GM23338 (cell line): ENCODE results near the gene TRAPPC10. TPM values are rescaled to one million over a fixed set of nuclear protein-coding genes. Genes with fewer than 3 reads are reported as not detected.

Source experiments
- ATAC-seq: fragments of 200-7000 bp; cut with Tn5 transposase; 3 replicates; pipeline ENCODE4 v1.9.1; 2020
- DNase-seq: peaks from one replicate; pipeline ENCODE4 v3.0.0-alpha.2; 2015; ENCODE audit warnings: low spot score
- H2AFZ ChIP-seq: fragments of 200-600 bp; sonication (generic); 2 replicates; pipeline ENCODE4 v1.8.0; 2016; ENCODE audit warnings: antibody characterized with exemption, mild to moderate bottlenecking, moderate library complexity
- H3F3A ChIP-seq: fragments of 200-600 bp; sonication (generic); replicated peaks from 2 replicates; pipeline ENCODE4 v1.8.0; 2017; ENCODE audit warnings: antibody characterized with exemption, mixed run types, low read depth
- H3K27ac ChIP-seq: fragments of 200-600 bp; sonication (generic); 2 replicates; pipeline ENCODE4 v1.6.1; 2016; ENCODE audit warnings: low read depth
- H3K27me3 ChIP-seq: fragments of 200-600 bp; sonication (generic); 2 replicates; pipeline ENCODE4 v1.8.0; 2016; ENCODE audit warnings: mild to moderate bottlenecking, mixed run types, moderate library complexity; ENCODE audit not compliant: insufficient read depth
- H3K36me3 ChIP-seq: fragments of 200-600 bp; sonication (generic); 2 replicates; pipeline ENCODE4 v1.8.0; 2016; ENCODE audit warnings: mild to moderate bottlenecking; ENCODE audit not compliant: insufficient read depth
- H3K4me1 ChIP-seq: fragments of 200-600 bp; sonication (generic); 2 replicates; pipeline ENCODE4 v1.8.0; 2016; ENCODE audit warnings: mild to moderate bottlenecking, moderate library complexity; ENCODE audit not compliant: insufficient read depth
- H3K4me2 ChIP-seq: fragments of 200-600 bp; sonication (generic); 2 replicates; pipeline ENCODE4 v1.7.1; 2017; ENCODE audit warnings: mixed run types
- H3K4me3 ChIP-seq: fragments of 200-600 bp; sonication (generic); 2 replicates; pipeline ENCODE4 v1.6.1; 2016; ENCODE audit warnings: mixed run types
- H3K79me2 ChIP-seq: fragments of 200-600 bp; sonication (generic); replicated peaks from 2 replicates; pipeline ENCODE4 v1.8.0; 2017; ENCODE audit warnings: mild to moderate bottlenecking; ENCODE audit not compliant: insufficient read depth
- H3K9me2 ChIP-seq: fragments of 200-600 bp; sonication (generic); 2 replicates; pipeline ENCODE4 v1.8.0; 2017; ENCODE audit not compliant: insufficient read depth
- H4K20me1 ChIP-seq: fragments of 200-600 bp; sonication (generic); replicated peaks from 2 replicates; pipeline ENCODE4 v1.8.0; 2017; ENCODE audit warnings: mild to moderate bottlenecking; ENCODE audit not compliant: insufficient read depth
- H3K27ac Mint-ChIP-seq: 2 replicates; pipeline ENCODE4 v1.8.0; 2020; ENCODE audit warnings: inconsistent platforms, mild to moderate bottlenecking, moderate library complexity, mixed read lengths
- H3K27me3 Mint-ChIP-seq: 3 replicates; pipeline ENCODE4 v1.8.0; 2022; ENCODE audit warnings: low read depth, mild to moderate bottlenecking, moderate library complexity, mixed read lengths, inconsistent platforms; ENCODE audit not compliant: insufficient read depth, poor library complexity
- H3K36me3 Mint-ChIP-seq: 3 replicates; pipeline ENCODE4 v1.8.0; 2021; ENCODE audit warnings: low read depth, mild to moderate bottlenecking, inconsistent platforms, moderate library complexity, mixed read lengths
- H3K4me1 Mint-ChIP-seq: 3 replicates; pipeline ENCODE4 v1.8.0; 2020; ENCODE audit warnings: mild to moderate bottlenecking, inconsistent platforms, mixed read lengths
- H3K4me3 Mint-ChIP-seq: 3 replicates; pipeline ENCODE4 v1.8.0; 2021; ENCODE audit warnings: moderate library complexity, mild to moderate bottlenecking, inconsistent platforms, mixed read lengths
- H3K9me3 Mint-ChIP-seq: 3 replicates; pipeline ENCODE4 v1.8.0; 2020; ENCODE audit warnings: moderate library complexity, mild to moderate bottlenecking, inconsistent platforms, mixed read lengths
- CREB1 ChIP-seq: fragments of 250-450 bp; sonication (Bioruptor Pico); IDR thresholded peaks from 2 replicates; pipeline ENCODE4 v1.5.0; 2020; ENCODE audit warnings: low read depth, mild to moderate bottlenecking, moderate library complexity
- CTCF ChIP-seq, 2 experiments: fragments of 200-600 bp in 1 of 2; sonication (generic) in 1 of 2; conservative IDR thresholded peaks; 2 replicates each; pipeline versions ENCODE4 v1.5.1 to v1.6.1; 2016 to 2017; ENCODE audit warnings: antibody characterized with exemption in 2 of 2, low read depth in 2 of 2, mild to moderate bottlenecking in 2 of 2, moderate library complexity in 1 of 2
- EZH2 ChIP-seq: fragments of 200-600 bp; sonication (generic); IDR thresholded peaks from one replicate; pipeline ENCODE4 v1.8.0; 2017; ENCODE audit warnings: antibody characterized with exemption, mild to moderate bottlenecking, low read depth; ENCODE audit not compliant: unreplicated experiment
- EZH2phosphoT487 ChIP-seq: fragments of 200-600 bp; sonication (generic); IDR thresholded peaks from one replicate; pipeline ENCODE4 v1.8.1; 2018; ENCODE audit warnings: antibody characterized with exemption; ENCODE audit not compliant: unreplicated experiment
- JUNB ChIP-seq: IDR thresholded peaks from one replicate; pipeline ENCODE4 v1.6.1; 2016; ENCODE audit warnings: antibody characterized with exemption; ENCODE audit not compliant: unreplicated experiment
- NANOG ChIP-seq: IDR thresholded peaks from 2 replicates; pipeline ENCODE4 v1.6.1; 2016; ENCODE audit warnings: antibody characterized with exemption, borderline replicate concordance
- POLR2AphosphoS5 ChIP-seq: IDR thresholded peaks from 2 replicates; pipeline ENCODE4 v1.6.1; 2016; ENCODE audit warnings: antibody characterized with exemption, low read depth
- STAT1 ChIP-seq: IDR thresholded peaks from one replicate; pipeline ENCODE4 v1.6.1; 2016; ENCODE audit warnings: antibody characterized with exemption; ENCODE audit not compliant: unreplicated experiment
- ZNF114 ChIP-seq: fragments of 250-450 bp; sonication (Bioruptor Pico); IDR thresholded peaks from 2 replicates; pipeline ENCODE4 v1.5.0; 2020; ENCODE audit warnings: mild to moderate bottlenecking, moderate library complexity
- ZNF331 ChIP-seq: fragments of 250-450 bp; sonication (Bioruptor Pico); IDR thresholded peaks from 2 replicates; pipeline ENCODE4 v1.5.0; 2020; ENCODE audit warnings: low read depth, mild to moderate bottlenecking, moderate library complexity
- polyA plus RNA-seq: library from polyadenylated mRNA; unstranded; fragments of >200 nt; fragmentation: Nextera tagmentation; extraction: Ambion mirVana; gene quantifications from 2 replicates; pipeline ENCODE4 v1.2.1, GENCODE V29; 2016
- total RNA-seq: library from RNA; depleted of rRNA; stranded (reverse); fragments of >200 nt; shearing (Covaris generic); gene quantifications from 2 replicates; pipeline ENCODE4 v1.2.3, GENCODE V29; 2014
- TF ChIP-seq, protein P1 (sequence below): IDR thresholded peaks from 2 replicates; pipeline ENCODE4 v1.6.1; 2016; ENCODE audit warnings: antibody characterized with exemption
- TF ChIP-seq, protein P2 (sequence below): fragments of 250-450 bp; sonication (Bioruptor Pico); IDR thresholded peaks from 2 replicates; pipeline ENCODE4 v1.5.0; 2020; ENCODE audit warnings: mild to moderate bottlenecking, moderate library complexity
- TF ChIP-seq, protein P3 (sequence below): IDR thresholded peaks from one replicate; pipeline ENCODE4 v1.6.1; 2018; ENCODE audit warnings: antibody characterized with exemption; ENCODE audit not compliant: unreplicated experiment

The TRAPPC10 gene
- total and polyA plus RNA-seq, 2 experiments from 2014 or later, result 14.0 to 27.1 TPM

DNA sequence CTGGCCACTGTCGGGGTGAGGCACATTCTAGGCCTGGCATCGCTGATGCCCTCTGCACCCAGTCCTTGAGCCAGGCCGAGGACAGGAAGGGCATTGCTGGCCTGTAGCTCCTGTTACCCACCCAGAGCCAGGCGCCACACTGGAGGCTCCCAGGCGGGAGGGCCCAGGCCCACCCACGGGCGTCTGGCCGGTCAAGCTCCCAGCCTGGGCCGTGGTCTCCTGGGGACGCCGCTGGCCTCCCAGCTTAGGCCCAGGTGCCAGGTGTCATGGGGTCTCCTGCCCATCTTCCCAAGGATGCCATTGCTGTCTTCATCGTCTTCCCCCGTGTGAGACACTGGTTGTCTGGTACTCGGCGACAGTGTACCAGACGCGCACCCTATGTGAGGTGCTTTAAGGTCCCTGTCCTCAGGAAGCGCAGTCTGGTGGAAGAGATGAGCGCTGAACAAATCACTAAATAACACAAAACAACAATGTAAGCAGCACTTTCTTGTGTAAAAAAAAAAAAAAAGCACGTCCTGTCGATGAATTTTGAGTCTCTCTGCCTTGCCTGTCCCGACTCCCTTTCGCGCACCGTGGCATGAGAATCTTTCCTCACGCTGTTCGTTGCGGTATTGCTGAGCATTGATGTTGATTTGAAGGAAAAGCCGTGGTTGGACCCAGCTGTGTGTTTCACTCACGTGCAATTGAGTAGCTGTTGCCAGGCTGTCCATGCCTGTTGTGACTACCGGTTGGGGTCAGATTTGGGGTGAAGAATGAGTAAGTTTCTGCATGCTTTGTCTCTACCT lies 27.0 kb upstream of the TRAPPC10 start:
- no peaks in the 10 kb centered on the region for H3K9me3 Mint-ChIP-seq
- H3K4me1 Mint-ChIP-seq, result peaks cover 30% of the 10 kb centered on the region
- peak overlapping the region; percentile 45; the same call in 1 of the 2 replicates for H3K4me3 ChIP-seq
- H3K9me2 ChIP-seq, result no peaks in the 10 kb centered on the region
- DNase-seq, result no peak
- no peak for ATAC-seq
- no peaks in the 10 kb centered on the region; the same call in 1 of the 2 replicates for H3K4me1 ChIP-seq
- H3K36me3 Mint-ChIP-seq, result no peaks in the 10 kb centered on the region
- peak overlapping the region; percentile 75; the same call in 1 of the 2 replicates for H3K4me2 ChIP-seq
- TF ChIP-seq EZH2, result no peak
- TF ChIP-seq, protein P1, sequence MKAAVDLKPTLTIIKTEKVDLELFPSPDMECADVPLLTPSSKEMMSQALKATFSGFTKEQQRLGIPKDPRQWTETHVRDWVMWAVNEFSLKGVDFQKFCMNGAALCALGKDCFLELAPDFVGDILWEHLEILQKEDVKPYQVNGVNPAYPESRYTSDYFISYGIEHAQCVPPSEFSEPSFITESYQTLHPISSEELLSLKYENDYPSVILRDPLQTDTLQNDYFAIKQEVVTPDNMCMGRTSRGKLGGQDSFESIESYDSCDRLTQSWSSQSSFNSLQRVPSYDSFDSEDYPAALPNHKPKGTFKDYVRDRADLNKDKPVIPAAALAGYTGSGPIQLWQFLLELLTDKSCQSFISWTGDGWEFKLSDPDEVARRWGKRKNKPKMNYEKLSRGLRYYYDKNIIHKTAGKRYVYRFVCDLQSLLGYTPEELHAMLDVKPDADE, result no peak
- TF ChIP-seq, protein P2, sequence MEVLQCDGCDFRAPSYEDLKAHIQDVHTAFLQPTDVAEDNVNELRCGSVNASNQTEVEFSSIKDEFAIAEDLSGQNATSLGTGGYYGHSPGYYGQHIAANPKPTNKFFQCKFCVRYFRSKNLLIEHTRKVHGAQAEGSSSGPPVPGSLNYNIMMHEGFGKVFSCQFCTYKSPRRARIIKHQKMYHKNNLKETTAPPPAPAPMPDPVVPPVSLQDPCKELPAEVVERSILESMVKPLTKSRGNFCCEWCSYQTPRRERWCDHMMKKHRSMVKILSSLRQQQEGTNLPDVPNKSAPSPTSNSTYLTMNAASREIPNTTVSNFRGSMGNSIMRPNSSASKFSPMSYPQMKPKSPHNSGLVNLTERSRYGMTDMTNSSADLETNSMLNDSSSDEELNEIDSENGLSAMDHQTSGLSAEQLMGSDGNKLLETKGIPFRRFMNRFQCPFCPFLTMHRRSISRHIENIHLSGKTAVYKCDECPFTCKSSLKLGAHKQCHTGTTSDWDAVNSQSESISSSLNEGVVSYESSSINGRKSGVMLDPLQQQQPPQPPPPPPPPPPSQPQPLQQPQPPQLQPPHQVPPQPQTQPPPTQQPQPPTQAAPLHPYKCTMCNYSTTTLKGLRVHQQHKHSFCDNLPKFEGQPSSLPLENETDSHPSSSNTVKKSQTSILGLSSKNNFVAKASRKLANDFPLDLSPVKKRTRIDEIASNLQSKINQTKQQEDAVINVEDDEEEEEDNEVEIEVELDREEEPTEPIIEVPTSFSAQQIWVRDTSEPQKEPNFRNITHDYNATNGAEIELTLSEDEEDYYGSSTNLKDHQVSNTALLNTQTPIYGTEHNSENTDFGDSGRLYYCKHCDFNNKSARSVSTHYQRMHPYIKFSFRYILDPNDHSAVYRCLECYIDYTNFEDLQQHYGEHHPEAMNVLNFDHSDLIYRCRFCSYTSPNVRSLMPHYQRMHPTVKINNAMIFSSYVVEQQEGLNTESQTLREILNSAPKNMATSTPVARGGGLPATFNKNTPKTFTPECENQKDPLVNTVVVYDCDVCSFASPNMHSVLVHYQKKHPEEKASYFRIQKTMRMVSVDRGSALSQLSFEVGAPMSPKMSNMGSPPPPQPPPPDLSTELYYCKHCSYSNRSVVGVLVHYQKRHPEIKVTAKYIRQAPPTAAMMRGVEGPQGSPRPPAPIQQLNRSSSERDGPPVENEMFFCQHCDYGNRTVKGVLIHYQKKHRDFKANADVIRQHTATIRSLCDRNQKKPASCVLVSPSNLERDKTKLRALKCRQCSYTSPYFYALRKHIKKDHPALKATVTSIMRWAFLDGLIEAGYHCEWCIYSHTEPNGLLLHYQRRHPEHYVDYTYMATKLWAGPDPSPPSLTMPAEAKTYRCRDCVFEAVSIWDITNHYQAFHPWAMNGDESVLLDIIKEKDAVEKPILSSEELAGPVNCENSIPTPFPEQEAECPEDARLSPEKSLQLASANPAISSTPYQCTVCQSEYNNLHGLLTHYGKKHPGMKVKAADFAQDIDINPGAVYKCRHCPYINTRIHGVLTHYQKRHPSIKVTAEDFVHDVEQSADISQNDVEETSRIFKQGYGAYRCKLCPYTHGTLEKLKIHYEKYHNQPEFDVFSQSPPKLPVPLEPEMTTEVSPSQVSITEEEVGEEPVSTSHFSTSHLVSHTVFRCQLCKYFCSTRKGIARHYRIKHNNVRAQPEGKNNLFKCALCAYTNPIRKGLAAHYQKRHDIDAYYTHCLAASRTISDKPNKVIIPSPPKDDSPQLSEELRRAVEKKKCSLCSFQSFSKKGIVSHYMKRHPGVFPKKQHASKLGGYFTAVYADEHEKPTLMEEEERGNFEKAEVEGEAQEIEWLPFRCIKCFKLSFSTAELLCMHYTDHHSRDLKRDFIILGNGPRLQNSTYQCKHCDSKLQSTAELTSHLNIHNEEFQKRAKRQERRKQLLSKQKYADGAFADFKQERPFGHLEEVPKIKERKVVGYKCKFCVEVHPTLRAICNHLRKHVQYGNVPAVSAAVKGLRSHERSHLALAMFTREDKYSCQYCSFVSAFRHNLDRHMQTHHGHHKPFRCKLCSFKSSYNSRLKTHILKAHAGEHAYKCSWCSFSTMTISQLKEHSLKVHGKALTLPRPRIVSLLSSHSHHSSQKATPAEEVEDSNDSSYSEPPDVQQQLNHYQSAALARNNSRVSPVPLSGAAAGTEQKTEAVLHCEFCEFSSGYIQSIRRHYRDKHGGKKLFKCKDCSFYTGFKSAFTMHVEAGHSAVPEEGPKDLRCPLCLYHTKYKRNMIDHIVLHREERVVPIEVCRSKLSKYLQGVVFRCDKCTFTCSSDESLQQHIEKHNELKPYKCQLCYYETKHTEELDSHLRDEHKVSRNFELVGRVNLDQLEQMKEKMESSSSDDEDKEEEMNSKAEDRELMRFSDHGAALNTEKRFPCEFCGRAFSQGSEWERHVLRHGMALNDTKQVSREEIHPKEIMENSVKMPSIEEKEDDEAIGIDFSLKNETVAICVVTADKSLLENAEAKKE (CRISPR knock-in tag), result no peak
- TF ChIP-seq ZNF114 (CRISPR knock-in tag), result no peak
- no peak for TF ChIP-seq NANOG
- TF ChIP-seq POLR2AphosphoS5, result no peak
- no peak for TF ChIP-seq ZNF331 (CRISPR knock-in tag)
- no peak for TF ChIP-seq EZH2phosphoT487
- TF ChIP-seq CREB1, result no peak
- no peak for TF ChIP-seq STAT1
- TF ChIP-seq CTCF (conservative IDR thresholded peaks at IDR 0.05; ENCODE audit: low read depth in 2 of 2), result no peak
- no peak for TF ChIP-seq JUNB
- TF ChIP-seq, protein P3, sequence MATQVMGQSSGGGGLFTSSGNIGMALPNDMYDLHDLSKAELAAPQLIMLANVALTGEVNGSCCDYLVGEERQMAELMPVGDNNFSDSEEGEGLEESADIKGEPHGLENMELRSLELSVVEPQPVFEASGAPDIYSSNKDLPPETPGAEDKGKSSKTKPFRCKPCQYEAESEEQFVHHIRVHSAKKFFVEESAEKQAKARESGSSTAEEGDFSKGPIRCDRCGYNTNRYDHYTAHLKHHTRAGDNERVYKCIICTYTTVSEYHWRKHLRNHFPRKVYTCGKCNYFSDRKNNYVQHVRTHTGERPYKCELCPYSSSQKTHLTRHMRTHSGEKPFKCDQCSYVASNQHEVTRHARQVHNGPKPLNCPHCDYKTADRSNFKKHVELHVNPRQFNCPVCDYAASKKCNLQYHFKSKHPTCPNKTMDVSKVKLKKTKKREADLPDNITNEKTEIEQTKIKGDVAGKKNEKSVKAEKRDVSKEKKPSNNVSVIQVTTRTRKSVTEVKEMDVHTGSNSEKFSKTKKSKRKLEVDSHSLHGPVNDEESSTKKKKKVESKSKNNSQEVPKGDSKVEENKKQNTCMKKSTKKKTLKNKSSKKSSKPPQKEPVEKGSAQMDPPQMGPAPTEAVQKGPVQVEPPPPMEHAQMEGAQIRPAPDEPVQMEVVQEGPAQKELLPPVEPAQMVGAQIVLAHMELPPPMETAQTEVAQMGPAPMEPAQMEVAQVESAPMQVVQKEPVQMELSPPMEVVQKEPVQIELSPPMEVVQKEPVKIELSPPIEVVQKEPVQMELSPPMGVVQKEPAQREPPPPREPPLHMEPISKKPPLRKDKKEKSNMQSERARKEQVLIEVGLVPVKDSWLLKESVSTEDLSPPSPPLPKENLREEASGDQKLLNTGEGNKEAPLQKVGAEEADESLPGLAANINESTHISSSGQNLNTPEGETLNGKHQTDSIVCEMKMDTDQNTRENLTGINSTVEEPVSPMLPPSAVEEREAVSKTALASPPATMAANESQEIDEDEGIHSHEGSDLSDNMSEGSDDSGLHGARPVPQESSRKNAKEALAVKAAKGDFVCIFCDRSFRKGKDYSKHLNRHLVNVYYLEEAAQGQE, result no peak
- peak overlapping the region; percentile 94 for H2AFZ ChIP-seq
- H3F3A ChIP-seq, result peaks cover 10% of the 10 kb centered on the region; the same call in 1 of the 2 replicates
- H3K36me3 ChIP-seq, result no peaks in the 10 kb centered on the region
- no peaks in the 10 kb centered on the region for H3K27me3 ChIP-seq
- H3K4me3 Mint-ChIP-seq, result peak overlapping the region; percentile 70
- no peak overlapping the region for H3K27ac Mint-ChIP-seq
- H4K20me1 ChIP-seq, result no peaks in the 10 kb centered on the region
- peaks cover 12% of the 10 kb centered on the region for H3K27me3 Mint-ChIP-seq
- no peak overlapping the region for H3K27ac ChIP-seq
- no peaks in the 10 kb centered on the region for H3K79me2 ChIP-seq
